GM18520 (cell line): ENCODE measurements around the gene SMC3.

Experiments
- ATAC-seq: cut with Tn5 transposase; IDR thresholded peaks from one replicate; pipeline ENCODE4 v1.9.1; 2021; ENCODE audit not compliant: unreplicated experiment

The SMC3 gene

GRCh38 chr10:110643653-110644597 is 76.4 kb downstream of the SMC3 start, which contains the start of gene RBM20:
TSS of gene RBM20 (plus strand) at chr10:110644336. CDS start at chr10:110644455, 119 bp downstream.
- ATAC-seq = no peak

DNA sequence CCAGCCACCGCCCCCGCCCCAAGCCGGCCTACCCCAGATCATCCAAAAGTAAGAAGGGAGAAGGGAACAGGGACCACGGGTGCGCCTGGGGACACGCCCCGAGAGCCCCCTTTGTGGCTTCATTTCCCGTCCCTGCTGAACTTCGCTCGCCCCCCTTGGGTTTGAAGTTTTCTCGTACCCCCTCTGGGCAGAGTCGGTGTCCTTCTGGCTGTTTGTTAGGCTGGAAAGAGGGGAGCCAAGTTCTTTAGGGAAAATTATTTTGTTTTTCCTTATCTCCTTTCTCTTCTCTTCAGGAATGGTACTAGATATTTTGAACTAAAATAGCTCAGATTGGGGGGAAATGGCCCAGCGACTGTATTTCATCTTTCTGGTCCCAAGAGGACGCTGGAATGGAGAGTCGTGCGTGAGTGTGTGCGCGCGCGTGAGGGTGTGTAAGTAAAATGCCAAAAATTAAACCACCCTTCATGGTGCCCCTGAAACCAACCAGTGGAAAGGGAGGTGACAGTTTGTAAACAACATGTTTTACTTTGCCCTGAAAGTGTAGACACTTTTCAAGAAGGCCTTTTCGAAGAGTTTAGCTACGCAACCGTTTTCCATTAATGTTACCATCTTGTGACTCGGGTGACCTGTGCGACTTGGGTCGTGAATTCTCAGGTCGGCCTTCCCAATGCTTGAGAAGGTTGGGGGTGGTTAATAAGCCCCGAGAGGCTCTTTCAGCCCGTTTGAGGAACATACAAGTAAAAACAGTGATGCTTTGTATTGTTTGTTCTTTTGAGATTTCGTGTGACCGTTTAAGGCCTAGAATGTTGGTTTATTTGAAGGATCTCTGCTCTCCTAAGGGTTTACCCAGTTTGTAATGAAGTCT is 77.3 kb downstream of the SMC3 start:
- ATAC-seq = no peak

- no peak for ATAC-seq
These were observed 79.1 kb downstream of the SMC3 start for GRCh38 chr10:110646417-110647135.

- ATAC-seq = no peak
These were observed 79.6 kb downstream of the SMC3 start for GRCh38 chr10:110647136-110647430.

- no peak for ATAC-seq
These were observed 81.3 kb downstream of the SMC3 start for GRCh38 chr10:110648692-110649346.

- no peak for ATAC-seq
These were observed 82.1 kb downstream of the SMC3 start for GRCh38 chr10:110649347-110650264.

DNA sequence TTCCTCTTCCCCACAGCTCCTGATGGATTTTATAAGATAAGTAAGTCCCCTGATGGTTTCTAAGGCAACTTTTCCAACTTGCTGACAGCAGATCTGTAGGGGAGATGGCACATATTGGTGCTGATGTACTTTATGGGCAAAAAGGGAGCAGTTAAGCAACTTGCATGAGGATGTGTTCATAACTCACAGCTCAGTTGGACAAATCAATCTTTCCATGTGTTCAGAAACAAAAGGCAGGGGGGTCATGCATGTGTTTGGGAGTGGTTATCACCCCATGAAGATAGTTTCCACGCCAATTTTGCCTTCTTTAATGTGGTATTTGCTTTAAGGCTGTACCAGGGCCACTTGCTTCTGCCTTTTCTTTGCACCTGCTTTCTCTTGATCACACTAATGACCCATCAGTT is 82.8 kb downstream of the SMC3 start:
- ATAC-seq = no peak

DNA sequence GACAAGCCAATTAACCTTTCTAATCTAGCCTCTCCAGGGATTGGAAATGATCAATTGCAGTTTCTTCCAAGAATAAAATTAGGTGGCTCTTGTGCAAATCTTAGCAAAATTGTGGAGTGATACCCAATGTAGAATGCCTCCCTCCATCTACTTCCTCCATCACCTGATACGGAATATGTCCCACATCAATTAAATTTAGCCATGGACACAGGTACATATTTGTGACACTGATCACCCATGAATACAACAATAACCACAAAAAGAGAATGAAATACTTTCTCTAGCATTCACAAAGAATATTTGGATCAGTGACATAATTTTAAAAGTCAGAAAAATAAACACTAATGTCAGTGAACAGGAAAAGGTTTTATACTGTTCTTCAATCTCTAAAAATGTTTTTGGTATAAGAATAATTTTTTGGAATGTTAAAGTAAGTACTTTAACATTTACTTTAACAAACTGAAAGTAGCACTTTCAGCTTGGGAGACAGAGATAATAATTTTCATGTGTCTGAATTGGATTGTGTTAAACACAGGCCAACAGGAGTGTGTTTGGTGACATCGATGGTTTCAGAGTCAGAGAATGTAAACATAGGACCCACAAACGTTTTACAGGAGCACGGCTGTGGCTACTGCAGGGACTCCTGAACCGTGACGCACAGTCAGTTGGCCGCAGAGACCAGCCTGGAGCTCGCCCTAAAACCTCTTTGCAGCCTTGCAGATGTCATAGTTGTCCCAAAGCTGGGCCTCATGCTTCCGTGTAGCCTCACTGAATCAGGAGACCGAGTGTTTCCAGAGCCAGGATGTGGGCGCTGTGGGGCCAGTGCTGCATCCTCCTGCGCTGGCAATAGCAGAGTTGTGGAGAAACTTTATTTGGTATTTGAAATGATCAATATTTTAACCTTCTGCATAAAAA is 83.8 kb downstream of the SMC3 start:
- ATAC-seq = no peak

DNA sequence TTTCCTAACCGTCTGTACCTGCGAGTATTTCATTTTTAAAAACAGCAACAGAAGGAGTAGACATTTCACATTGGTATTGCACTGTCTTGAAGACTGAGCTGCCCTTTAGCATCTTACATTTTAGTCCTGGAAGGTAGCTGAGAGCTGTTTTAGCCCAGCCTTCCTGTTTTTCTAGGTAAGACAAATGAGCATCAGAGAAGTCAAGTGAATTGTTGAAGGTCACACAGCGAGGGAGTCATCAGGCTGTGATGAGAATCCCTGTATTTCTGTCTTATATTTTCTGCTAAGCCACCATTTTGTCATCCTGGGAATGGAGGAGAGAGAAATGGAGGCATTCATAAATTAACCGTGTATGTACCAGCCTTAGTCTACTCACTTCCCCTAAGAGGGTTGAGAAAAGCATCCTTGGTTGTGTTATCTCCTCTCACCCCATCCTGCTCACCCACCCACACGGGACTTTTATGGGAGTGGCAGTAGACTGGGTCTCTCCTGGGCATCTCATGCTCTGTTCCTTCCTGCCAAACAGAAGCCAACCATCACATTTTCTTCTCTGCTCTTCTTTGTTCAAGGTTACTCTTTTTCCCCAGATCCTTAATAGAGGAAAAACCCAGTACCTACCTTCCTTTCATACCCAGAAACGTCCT is 85.1 kb downstream of the SMC3 start:
- no peak for ATAC-seq
